IPS DF 6.9 (cell line): Measurements from ENCODE around the gene QRICH1.

Experiments
- DNase-seq: peaks from one replicate; pipeline ENCODE4 v3.0.0-alpha.2; 2013; ENCODE audit warnings: low read depth, low spot score
- H3K27ac ChIP-seq: one replicate; pipeline ENCODE4 v1.5.1; 2013; ENCODE audit warnings: low read length, control low read depth
- H3K27me3 ChIP-seq: 2 replicates; pipeline ENCODE4 v1.6.1; 2013; ENCODE audit warnings: mild to moderate bottlenecking, low read length; ENCODE audit not compliant: control insufficient read depth, insufficient read depth
- H3K36me3 ChIP-seq: 2 replicates; pipeline ENCODE4 v1.6.1; 2013; ENCODE audit warnings: low read length; ENCODE audit not compliant: control insufficient read depth, insufficient read depth
- H3K4me1 ChIP-seq: 2 replicates; pipeline ENCODE4 v1.6.1; 2013; ENCODE audit warnings: low read length; ENCODE audit not compliant: control insufficient read depth, insufficient read depth
- H3K4me3 ChIP-seq: 2 replicates; pipeline ENCODE4 v1.5.1; 2013; ENCODE audit warnings: mild to moderate bottlenecking, low read length
- H3K9me3 ChIP-seq: 2 replicates; pipeline ENCODE4 v1.6.1; 2013; ENCODE audit warnings: low read length, inconsistent platforms; ENCODE audit not compliant: control insufficient read depth, insufficient read depth
- WGBS: extraction: QIAGEN DNeasy Blood & Tissue Kit; methylation state at CpG from one replicate; pipeline ENCODE4 v1.1.7; 2013; ENCODE audit warnings: mixed read lengths, missing lambda C conversion rate; ENCODE audit not compliant: insufficient read length, insufficient coverage; 5-methylcytosine and 5-hydroxymethylcytosine counted together

The QRICH1 gene

DNA sequence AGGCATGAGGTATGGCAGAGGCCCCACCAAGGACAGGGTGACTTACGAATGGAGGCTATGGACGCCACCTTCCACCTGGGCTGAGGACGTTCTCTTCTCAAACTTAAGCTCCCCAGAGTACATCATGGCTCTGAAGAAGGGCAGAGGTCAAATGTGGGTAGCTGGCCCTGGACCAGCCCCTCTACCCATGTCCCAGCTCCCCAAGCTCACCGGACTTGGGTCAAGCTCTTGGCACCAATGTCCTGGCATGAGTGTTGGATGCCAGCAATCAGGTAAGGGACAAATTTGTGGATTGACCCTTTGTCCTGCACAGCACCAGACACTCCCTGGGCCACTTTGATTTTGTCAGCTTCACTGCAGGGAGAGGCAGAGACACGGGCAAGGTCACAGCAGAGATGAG is 69.4 kb downstream of the QRICH1 start:
- peaks cover 4% of the 10 kb centered on the region; the same call in 1 of the 2 replicates for H3K4me1 ChIP-seq
- no peak for DNase-seq
- no peak overlapping the region for H3K4me3 ChIP-seq
- H3K27me3 ChIP-seq, result no peaks in the 10 kb centered on the region
- H3K36me3 ChIP-seq, result peaks cover 31% of the 10 kb centered on the region
- no CpG with 5 or more reads among the region's 5 CpGs for WGBS
- no peak overlapping the region for H3K27ac ChIP-seq
- no peaks in the 10 kb centered on the region for H3K9me3 ChIP-seq

DNA sequence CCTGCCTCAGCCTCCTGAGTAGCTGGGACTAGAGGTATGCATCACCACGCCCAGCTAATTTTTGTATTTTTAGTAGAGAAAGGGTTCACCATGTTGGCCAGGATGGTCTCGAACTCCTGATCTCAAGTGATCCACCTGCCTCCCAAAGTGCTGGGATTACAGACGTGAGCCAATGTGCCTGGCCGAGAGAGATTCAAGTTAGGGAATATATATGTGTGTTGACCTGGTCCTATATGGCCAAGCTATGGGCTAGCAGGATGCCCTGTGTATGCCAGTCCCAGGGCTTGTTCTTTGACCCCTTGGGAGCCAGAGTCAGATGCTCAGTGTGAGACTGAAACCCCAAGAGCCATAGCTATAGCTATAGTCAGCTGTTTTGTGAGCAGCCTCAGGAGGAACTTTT is 70.1 kb downstream of the QRICH1 start:
- H3K27me3 ChIP-seq, result no peaks in the 10 kb centered on the region
- H3K36me3 ChIP-seq, result peaks cover 31% of the 10 kb centered on the region
- DNase-seq, result no peak
- H3K9me3 ChIP-seq, result no peaks in the 10 kb centered on the region
- H3K27ac ChIP-seq, result no peak overlapping the region
- WGBS, result no CpG with 5 or more reads among the region's 4 CpGs
- peaks cover 4% of the 10 kb centered on the region; the same call in 1 of the 2 replicates for H3K4me1 ChIP-seq
- no peak overlapping the region for H3K4me3 ChIP-seq

DNA sequence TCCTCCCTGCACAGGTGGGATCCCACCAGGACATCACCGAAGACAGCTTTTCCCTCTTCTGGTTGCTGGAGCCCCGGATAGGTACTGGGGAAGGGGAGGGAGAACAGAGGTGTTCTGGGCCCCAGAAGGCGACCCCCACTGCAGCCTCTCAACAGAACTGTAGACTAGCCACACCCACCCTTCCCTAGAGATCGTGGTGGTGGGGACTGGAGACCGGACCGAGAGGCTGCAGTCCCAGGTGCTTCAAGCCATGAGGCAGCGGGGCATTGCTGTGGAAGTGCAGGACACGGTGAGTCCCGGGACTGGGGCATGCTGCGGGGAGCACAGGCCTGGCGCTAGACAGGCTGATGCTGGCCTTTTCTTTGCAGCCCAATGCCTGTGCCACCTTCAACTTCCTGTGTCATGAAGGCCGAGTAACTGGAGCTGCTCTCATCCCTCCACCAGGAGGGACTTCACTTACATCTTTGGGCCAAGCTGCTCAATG is 71.1 kb downstream of the QRICH1 start:
- peak overlapping the region; percentile 77; the same call in 1 of the 2 replicates for H3K4me3 ChIP-seq
- no CpG with 5 or more reads among the region's 12 CpGs for WGBS
- H3K9me3 ChIP-seq, result no peaks in the 10 kb centered on the region
- no peak for DNase-seq
- H3K36me3 ChIP-seq, result peaks cover 31% of the 10 kb centered on the region
- no peak overlapping the region for H3K27ac ChIP-seq
- H3K4me1 ChIP-seq, result peaks cover 2% of the 10 kb centered on the region; the same call in 1 of the 2 replicates
- no peaks in the 10 kb centered on the region for H3K27me3 ChIP-seq

DNA sequence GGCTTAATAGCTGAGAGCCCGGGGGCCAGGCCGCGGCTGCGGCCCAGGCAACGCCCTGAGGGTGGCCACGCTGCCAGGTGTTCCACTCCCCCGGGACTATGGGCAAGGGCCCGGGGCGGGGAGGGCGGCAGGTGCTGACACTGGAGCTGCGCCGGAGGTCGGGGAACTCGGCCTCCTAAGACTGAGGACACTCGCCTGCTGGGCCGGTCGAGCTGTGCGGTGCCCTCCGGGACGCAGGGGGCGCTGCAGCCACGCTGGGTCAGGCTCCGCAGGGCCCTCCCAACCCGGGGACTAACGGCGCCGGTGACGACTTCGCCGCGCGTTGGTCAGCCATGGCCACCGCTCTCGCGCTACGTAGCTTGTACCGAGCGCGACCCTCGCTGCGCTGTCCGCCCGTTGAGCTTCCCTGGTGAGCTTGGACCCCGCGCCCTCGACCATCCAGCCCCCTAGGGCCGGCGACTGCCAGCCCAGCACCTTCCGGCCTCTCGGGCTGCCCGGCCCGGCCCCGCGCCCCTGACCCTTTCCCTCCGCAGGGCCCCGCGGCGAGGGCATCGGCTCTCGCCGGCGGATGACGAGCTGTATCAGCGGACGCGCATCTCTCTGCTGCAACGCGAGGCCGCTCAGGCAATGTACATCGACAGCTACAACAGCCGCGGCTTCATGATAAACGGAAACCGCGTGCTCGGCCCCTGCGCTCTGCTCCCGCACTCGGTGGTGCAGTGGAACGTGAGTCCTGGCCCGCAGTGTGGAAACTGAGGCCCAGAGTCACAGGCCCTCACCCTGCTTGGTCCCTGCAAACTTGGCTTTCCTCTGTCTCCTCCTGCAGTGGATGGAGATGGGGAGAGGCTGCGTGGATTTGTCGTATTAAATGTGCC is 71.8 kb downstream of the QRICH1 start, which contains the start of gene NDUFAF3:
TSS of gene NDUFAF3 (plus strand) at position 309 of the 875 bp plus-strand sequence. CDS start at position 333, 24 bp downstream.
- WGBS, result no CpG with 5 or more reads among the region's 83 CpGs
- Histone ChIP-seq H3K4me1 (peaks cover 2% of the 10 kb centered on the region; the same call in 1 of the 2 replicates), H3K36me3 (peaks cover 31% of the 10 kb centered on the region), H3K4me3 (peak within 1 kb of the TSS; percentile 77), H3K27me3 (no peaks in the 10 kb centered on the region), H3K27ac (no peak within 1 kb of the TSS), H3K9me3 (no peaks in the 10 kb centered on the region)
- DNase-seq, result peak; percentile 84

DNA sequence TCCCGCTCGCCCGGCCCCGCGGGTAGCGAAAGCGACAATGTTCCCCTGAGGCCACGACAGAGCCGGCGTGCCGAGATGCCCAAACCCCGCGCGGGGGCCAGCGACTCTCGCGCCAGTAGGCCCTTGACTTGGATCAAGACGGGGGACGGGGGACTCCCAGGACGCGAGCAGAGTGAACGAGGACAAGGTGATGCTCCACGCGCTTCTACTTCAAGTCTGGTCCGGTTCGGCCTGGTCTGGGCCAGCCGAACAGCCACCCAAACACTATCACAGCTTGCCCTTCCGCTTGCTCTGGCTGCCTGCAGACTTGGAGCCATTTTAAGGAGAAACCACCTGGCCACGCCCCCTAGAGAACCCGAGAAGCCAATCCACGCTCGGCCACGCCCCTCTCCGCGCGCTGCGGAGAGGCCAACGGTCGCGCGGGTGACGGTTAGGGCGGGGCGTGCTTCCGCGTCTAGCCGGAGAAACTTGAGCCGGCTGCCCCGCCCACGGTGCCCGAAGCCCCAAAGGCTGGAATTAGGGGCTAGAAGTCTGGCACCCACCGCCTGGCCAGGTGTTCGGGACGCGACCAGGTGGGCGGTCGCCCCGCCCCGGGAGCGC is 72.6 kb downstream of the QRICH1 start:
- H3K27ac ChIP-seq, result no peak overlapping the region
- H3K4me3 ChIP-seq, result peak overlapping the region; percentile 77
- no CpG with 5 or more reads among the region's 60 CpGs for WGBS
- H3K36me3 ChIP-seq, result peaks cover 26% of the 10 kb centered on the region
- no peaks in the 10 kb centered on the region for H3K9me3 ChIP-seq
- H3K27me3 ChIP-seq, result no peaks in the 10 kb centered on the region
- DNase-seq, result peak; percentile 97
- peaks cover 2% of the 10 kb centered on the region; the same call in 1 of the 2 replicates for H3K4me1 ChIP-seq

DNA sequence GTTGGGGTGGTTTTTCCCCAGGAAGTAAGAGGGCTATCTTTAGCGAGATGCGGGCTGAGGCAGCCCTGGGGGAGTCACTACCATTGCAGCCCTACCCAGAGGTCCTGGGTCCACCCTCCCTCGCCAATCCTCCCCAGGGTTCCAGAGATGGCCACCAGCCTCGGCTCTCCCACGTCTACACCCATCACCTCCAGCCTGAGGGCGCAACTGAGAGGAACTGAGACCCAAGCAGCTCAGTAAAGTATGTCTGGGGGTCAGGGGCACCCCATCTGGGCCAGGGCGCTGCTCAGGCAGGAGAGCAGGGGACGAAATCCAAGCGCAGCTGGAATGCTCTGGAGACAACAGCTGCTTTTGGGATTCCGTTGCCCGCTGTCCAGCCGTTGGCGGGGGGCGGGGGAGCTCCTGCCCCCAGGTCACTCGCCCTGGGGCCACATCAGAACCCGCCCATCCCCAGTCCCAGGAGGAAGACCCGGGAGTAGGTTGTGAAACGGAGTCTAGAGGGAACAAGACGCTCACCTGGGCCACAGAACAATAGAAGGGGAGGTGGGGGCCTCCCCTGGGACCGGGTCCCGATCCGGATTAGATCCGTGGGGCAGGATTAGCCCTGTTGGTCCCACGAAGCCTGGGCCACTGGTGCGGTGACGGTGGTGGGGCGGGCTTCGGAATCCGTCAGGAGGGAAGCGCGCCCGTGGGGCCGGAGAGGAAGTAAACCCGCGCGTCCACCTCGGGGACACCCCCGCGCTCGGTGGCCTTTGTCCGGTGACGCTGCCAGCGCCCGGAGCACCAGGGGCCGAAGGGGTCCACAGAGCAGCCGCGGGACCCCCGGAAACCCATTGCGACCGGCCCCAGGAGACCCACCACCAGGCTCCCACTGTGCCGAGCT is 73.3 kb downstream of the QRICH1 start:
- Histone ChIP-seq H3K27me3 (no peaks in the 10 kb centered on the region), H3K36me3 (peaks cover 25% of the 10 kb centered on the region), H3K4me1 (peaks cover 2% of the 10 kb centered on the region; the same call in 1 of the 2 replicates), H3K9me3 (no peaks in the 10 kb centered on the region), H3K4me3 (peak overlapping the region; percentile 77), H3K27ac (no peak overlapping the region)
- no CpG with 5 or more reads among the region's 51 CpGs for WGBS
- no peak for DNase-seq

DNA sequence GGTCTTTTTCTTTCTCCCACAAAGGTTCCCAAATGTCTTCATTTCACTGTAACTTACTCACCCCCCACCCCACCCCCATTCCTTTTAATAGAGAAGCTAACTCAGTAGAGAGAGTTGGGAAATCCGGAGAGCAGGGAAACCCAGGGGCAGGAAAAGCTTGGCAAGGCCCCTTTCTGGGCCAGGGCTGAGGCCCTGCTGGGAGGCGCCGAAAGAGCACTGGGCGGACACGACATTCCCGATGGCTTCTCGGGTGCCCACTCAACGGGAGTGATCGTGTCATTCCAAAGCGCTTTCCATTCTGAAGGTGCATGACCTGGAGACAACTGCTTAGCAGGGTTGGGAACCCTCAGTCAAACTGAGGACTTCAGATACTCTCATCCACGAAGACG is 73.9 kb downstream of the QRICH1 start:
- no CpG with 5 or more reads among the region's 12 CpGs for WGBS
- peaks cover 24% of the 10 kb centered on the region for H3K36me3 ChIP-seq
- no peaks in the 10 kb centered on the region for H3K27me3 ChIP-seq
- H3K4me1 ChIP-seq, result peaks cover 2% of the 10 kb centered on the region; the same call in 1 of the 2 replicates
- no peaks in the 10 kb centered on the region for H3K9me3 ChIP-seq
- H3K4me3 ChIP-seq, result peak overlapping the region; percentile 77; the same call in 1 of the 2 replicates
- no peak overlapping the region for H3K27ac ChIP-seq
- no peak for DNase-seq

DNA sequence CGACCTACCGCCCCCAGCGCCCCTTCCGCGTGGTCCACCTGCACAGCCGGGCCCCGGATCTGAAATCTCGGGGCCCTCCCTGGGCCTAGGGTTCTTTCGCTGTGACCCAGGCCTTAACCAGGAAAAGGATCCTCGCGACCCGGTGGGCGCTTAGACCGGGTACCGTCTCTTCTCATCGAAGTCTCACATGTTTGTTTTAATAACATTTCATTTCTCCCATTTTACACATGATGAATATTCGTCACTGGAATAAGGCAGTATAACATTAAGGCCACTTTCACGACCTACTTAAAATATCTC is 75.2 kb downstream of the QRICH1 start:
- Histone ChIP-seq H3K36me3 (peaks cover 20% of the 10 kb centered on the region), H3K4me1 (peaks cover 2% of the 10 kb centered on the region; the same call in 1 of the 2 replicates), H3K27ac (no peak overlapping the region), H3K27me3 (no peaks in the 10 kb centered on the region), H3K9me3 (no peaks in the 10 kb centered on the region), H3K4me3 (peak overlapping the region; percentile 52; the same call in 1 of the 2 replicates)
- DNase-seq, result no peak
- WGBS, result no CpG with 5 or more reads among the region's 18 CpGs

DNA sequence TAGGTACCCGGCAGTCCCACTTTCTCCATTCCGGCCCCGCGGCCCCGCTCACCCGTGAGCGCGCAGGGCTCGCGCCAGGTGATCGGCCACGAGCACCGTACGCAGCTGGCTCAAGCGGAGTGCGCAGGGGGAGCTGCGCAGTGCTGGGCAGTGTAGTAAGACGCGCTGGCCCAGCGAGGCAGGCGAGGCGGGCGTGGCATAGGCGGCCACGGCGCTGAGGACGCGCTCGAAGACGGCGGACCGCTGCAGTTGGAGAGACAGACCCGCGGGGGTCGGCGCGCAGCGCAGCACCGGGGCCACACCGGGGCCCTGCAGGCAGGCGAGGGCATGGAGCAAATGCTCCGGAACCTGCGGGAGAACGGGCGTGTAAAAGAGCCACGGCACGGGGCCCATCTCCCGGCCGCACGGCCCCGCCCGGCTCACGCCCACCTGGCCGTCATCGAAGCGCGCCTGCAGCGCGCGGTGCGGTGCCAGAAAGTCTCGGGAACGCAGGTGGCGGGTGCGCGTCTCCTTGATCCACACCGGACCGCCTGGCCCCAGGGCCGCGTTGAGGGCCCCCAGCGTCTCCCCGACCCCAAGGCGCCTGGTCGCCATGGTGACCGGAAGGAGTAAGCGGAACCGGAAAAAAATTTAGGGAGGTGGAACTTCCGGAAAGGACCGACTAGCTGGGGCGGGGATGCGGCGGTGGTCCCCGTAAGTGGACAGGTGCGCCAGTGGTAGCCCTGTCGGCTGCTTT is 75.7 kb downstream of the QRICH1 start, which contains the start of gene DALRD3:
TSS of gene DALRD3 (minus strand) at position 610 of the 736 bp plus-strand sequence. CDS start at position 594, 16 bp downstream.
- H3K27ac ChIP-seq, result no peak within 1 kb of the TSS
- H3K4me3 ChIP-seq, result peak within 1 kb of the TSS; percentile 52
- peaks cover 19% of the 10 kb centered on the region for H3K36me3 ChIP-seq
- H3K27me3 ChIP-seq, result no peaks in the 10 kb centered on the region
- peaks cover 2% of the 10 kb centered on the region; the same call in 1 of the 2 replicates for H3K4me1 ChIP-seq
- H3K9me3 ChIP-seq, result no peaks in the 10 kb centered on the region
- DNase-seq, result peak; percentile 55
- WGBS, result no CpG with 5 or more reads among the region's 85 CpGs
